ENCODE measurements around the gene TEN1. TPM values are rescaled to one million over a fixed set of nuclear protein-coding genes. Genes with fewer than 3 reads are reported as not detected.
A peak's percentile ranks its signal among the peaks of the same experiment; 100 is the strongest.
"Not testable (repeated sequence)": the region's sequence is repeated elsewhere in the genome, so short reads cannot be mapped to it uniquely, and the experiment has no call there.

Gene TEN1, protein sequence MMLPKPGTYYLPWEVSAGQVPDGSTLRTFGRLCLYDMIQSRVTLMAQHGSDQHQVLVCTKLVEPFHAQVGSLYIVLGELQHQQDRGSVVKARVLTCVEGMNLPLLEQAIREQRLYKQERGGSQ
- 48.6 and 56.2 TPM in 2 replicates for total RNA-seq (2014; rRNA removed; shearing (Covaris generic))

GRCh38 chr17:75978938-75979704 lies at the start of gene TEN1, which contains the start of gene ACOX1:
TSS of gene TEN1 (plus strand) at chr17:75979240. CDS start at chr17:75986193, 6,953 bp downstream.
TSS of gene ACOX1 (minus strand) at chr17:75979166. CDS start at chr17:75979073, 93 bp downstream.
- DNase-seq (ENCODE audit: low spot score), result peak; percentile 96

GRCh38 chr17:75931062-75931461 lies 48.0 kb upstream of the TEN1 start:
- DNase-seq (ENCODE audit: low spot score), result no peak

- no peak for DNase-seq (ENCODE audit: low spot score)
These were observed 46.2 kb upstream of the TEN1 start for GRCh38 chr17:75932852-75933251.

DNA sequence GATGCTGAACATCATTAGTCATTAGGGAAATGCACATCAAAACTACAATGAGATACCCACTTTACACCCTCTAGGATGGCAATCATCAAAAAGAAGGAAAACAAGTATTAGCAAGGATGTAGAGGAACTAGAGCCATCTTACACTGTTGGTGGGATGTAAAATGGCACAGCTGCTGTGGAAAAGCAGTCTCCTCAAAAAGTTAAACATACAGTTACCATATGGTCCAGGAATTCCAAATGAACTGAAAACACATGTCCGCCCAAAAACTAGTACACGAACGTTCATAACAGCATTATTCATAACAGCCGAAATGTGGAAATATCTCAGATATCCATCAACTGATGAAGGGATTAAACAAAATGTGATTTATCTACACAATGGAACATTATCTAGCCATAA lies 45.2 kb upstream of the TEN1 start:
- no peak for DNase-seq (ENCODE audit: low spot score)

DNA sequence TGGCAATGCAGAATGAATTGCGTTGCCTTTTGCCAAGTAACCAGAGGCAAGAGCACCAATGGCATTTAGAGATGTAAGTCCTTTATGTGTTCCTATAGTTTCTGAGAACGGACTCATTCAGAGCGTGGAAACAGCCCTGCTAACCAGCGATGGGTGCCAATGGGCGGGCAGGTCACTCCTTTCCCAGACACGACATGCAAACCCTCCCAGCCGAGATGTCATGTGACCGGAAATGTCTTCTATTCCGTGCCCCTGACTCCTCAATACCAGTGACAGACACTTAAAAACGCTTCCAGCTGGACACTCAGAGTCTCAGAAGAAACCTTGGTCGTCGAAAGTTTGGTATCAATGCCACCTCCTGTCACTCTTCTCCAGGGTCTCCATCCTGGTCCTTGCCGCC lies 41.4 kb upstream of the TEN1 start:
- DNase-seq (ENCODE audit: low spot score), result no peak

DNA sequence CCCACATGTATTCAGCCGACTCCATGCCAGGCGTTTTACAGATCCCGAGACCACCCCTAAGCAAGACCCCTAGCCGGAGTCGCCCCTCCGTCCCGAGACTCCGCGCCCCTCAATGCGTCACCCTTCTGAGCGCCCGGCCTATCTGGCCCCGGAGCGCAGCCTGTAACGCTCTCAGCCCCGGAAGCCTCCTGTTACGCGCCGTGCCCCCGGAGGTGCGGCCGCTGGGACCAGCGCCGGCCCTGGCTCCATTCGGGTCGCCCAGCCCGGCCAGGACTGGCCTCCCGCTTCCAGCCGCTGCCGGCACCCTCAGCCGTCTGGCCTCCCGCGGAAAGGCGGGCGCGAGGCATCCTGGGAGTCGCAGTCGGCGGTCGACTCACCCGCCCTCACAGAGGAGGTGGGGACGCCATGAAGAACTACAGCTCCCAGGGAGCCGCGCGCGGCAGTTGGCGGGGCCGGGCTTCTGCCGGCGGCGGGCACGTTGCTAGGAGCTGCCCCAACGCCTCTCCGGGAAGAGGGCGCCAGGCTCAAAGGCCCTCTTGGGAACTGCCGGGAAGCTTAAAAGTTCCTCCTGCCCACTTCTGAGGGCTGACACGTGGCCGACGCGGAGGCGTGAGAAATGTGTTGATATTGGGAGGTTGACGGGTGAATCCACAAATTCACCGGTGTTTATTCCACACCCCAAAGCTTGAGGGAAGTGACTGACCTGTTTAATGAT lies 38.2 kb upstream of the TEN1 start, which contains the start of gene FBF1:
TSS of gene FBF1 (minus strand) at position 316 of the 715 bp plus-strand sequence. CDS start 2,893 bp downstream, outside the sequence.
- DNase-seq (ENCODE audit: low spot score), result peak; percentile 95

DNA sequence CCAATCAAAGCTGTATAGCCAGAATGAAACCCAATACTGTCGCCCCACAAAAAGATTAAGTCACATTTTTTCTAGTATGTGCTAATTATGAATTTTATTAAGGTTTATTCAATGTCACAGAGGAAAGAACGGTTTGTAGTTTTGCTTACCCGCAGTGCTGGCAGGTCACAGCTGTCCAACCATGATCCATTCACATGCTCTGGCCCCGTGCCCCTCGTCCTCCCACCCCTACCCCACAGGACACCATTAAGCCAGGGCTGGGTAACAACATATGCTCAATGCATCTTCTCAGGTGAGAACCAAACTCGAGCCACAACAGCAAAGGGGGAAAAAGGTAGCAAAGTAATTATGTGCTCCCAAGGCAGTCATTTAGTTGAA lies 37.6 kb upstream of the TEN1 start:
- no peak for DNase-seq (ENCODE audit: low spot score)

- no peak for DNase-seq (ENCODE audit: low spot score)
These were observed 36.6 kb upstream of the TEN1 start for GRCh38 chr17:75942473-75942872.

- DNase-seq (ENCODE audit: low spot score), result no peak
These were observed 35.5 kb upstream of the TEN1 start for GRCh38 chr17:75943491-75943890.

GRCh38 chr17:75945211-75945610 lies 33.8 kb upstream of the TEN1 start:
- DNase-seq (ENCODE audit: low spot score), result no peak

DNA sequence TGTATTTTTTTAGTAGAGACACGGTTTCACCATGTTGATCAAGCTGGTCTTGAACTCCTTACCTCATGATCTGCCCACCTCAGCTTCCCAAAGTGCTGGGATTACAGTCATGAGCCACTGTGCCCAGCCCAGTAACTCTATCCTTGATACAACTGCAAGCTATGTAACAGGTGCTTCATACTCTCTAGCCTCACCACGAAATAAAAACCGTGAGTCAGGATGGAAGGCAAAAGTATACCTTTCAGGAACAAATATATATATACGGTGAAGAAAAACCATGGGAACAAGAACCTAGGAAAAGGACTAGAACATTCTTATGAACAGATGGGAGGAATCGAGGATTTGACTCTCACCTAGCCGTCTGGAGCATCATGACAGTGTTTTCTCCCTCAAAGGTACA lies 28.6 kb upstream of the TEN1 start:
- DNase-seq (ENCODE audit: low spot score), result no peak

- DNase-seq (ENCODE audit: low spot score), result no peak
These were observed 28.0 kb upstream of the TEN1 start for GRCh38 chr17:75950855-75951554.

- DNase-seq (ENCODE audit: low spot score), result no peak
These were observed 19.8 kb upstream of the TEN1 start for GRCh38 chr17:75959051-75959838.

GRCh38 chr17:75959839-75960511 lies 19.1 kb upstream of the TEN1 start:
- DNase-seq (ENCODE audit: low spot score), result no peak

GRCh38 chr17:75965468-75965867 lies 13.6 kb upstream of the TEN1 start:
- no peak for DNase-seq (ENCODE audit: low spot score)

GRCh38 chr17:75969044-75969443 lies 10.0 kb upstream of the TEN1 start:
- not testable (repeated sequence) for DNase-seq (ENCODE audit: low spot score)

GRCh38 chr17:75970011-75970523 lies 9.0 kb upstream of the TEN1 start:
- DNase-seq (ENCODE audit: low spot score), result no peak

- no peak for DNase-seq (ENCODE audit: low spot score)
These were observed 8.4 kb upstream of the TEN1 start for GRCh38 chr17:75970626-75971025.

- DNase-seq (ENCODE audit: low spot score), result not testable (repeated sequence)
These were observed 3.9 kb upstream of the TEN1 start for GRCh38 chr17:75975187-75975586.

DNA sequence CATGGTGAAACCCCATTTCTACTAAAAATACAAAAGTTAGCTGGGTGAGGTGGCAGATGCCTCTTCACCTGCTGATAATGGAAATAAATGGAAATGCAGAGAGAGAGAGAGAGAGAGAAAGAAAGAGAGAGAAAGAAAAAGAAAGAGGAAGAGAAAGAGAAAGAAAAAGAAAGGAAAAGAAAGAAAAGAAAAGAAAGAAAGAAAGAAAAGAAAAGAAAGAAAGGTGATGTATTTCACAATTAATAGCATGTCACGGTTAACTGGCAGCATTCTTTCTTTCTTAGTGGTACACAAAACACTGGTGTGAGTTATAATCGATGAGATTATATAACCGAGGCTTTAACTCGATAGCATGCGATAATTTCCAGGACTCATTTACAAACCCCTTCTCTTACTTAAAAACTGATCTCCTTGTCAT lies 3.3 kb upstream of the TEN1 start:
- DNase-seq (ENCODE audit: low spot score), result no peak

Data from HT-29 (cell line).